IMR-90 (cell line): ENCODE data around the gene PTPRK. TPM values are rescaled to one million over a fixed set of nuclear protein-coding genes. Genes with fewer than 3 reads are reported as not detected.

ENCODE experiments used
- ATAC-seq: fragments of 200-7000 bp; cut with Tn5 transposase; 2 replicates; pipeline ENCODE4 v1.9.1; 2020; ENCODE audit warnings: low read depth, mild to moderate bottlenecking, moderate library complexity
- BruUV-seq: library from RNA; stranded (reverse); fragments of 400-500 nt; replicated peaks from 2 replicates; lab custom pipeline; 2021; lab: Mats Ljungman, UMichigan
- CTCF ChIA-PET: fragments of 300-600 bp; formaldehyde crosslinking; extraction: SDS; loops from one replicate; lab custom pipeline; 2021; ENCODE audit warnings: antibody characterized with exemption; lab: Yijun Ruan, JAX
- POLR2A ChIA-PET: fragments of 300-600 bp; sonication (Branson Sonifier 250); formaldehyde crosslinking; loops from one replicate; lab custom pipeline; 2022; ENCODE audit warnings: antibody characterized with exemption; ENCODE audit not compliant: unreplicated experiment; lab: Charles Lee
- DNase-seq: peaks from one replicate; pipeline ENCODE4 v3.0.0; 2013
- H2AFZ ChIP-seq: replicated peaks from 2 replicates; pipeline ENCODE3; 2013; ENCODE audit warnings: low read length, mild to moderate bottlenecking; ENCODE audit not compliant: poor library complexity
- H2AK5ac ChIP-seq: 2 replicates; pipeline ENCODE4 v1.6.1; 2013; ENCODE audit warnings: low read depth, low read length, inconsistent platforms
- H2AK9ac ChIP-seq: replicated peaks from 2 replicates; pipeline ENCODE3; 2013; ENCODE audit warnings: mild to moderate bottlenecking, low read depth, low read length, moderate library complexity; ENCODE audit not compliant: poor library complexity
- H2BK120ac ChIP-seq: 2 replicates; pipeline ENCODE4 v1.6.1; 2013; ENCODE audit warnings: low read depth, low read length, inconsistent platforms
- H2BK15ac ChIP-seq: 3 replicates; pipeline ENCODE4 v1.6.1; 2013; ENCODE audit warnings: low read depth, low read length, inconsistent platforms
- H2BK20ac ChIP-seq: 2 replicates; pipeline ENCODE4 v1.6.1; 2013; ENCODE audit warnings: low read depth, mild to moderate bottlenecking, inconsistent platforms, low read length, moderate library complexity
- H2BK5ac ChIP-seq: 2 replicates; pipeline ENCODE4 v1.6.1; 2013; ENCODE audit warnings: mild to moderate bottlenecking, low read depth, low read length, inconsistent platforms; ENCODE audit not compliant: poor library complexity, severe bottlenecking
- H3K14ac ChIP-seq: replicated peaks from 2 replicates; pipeline ENCODE4 v1.6.1; 2013; ENCODE audit warnings: low read depth, low read length, inconsistent platforms
- H3K18ac ChIP-seq: 2 replicates; pipeline ENCODE4 v1.6.1; 2013; ENCODE audit warnings: low read depth, low read length, control low read depth
- H3K23ac ChIP-seq: 2 replicates; pipeline ENCODE4 v1.6.1; 2013; ENCODE audit warnings: low read depth, low read length, inconsistent platforms
- H3K27ac ChIP-seq: 2 replicates; pipeline ENCODE4 v1.5.1; 2013; ENCODE audit warnings: mild to moderate bottlenecking, control low read depth, low read length; ENCODE audit not compliant: insufficient read depth
- H3K27me3 ChIP-seq: 2 replicates; pipeline ENCODE4 v1.6.1; 2013; ENCODE audit warnings: low read length; ENCODE audit not compliant: control insufficient read depth, insufficient read depth
- H3K36me3 ChIP-seq: 2 replicates; pipeline ENCODE4 v1.6.1; 2013; ENCODE audit warnings: low read length, mixed read lengths; ENCODE audit not compliant: control insufficient read depth, insufficient read depth
- H3K4ac ChIP-seq: 2 replicates; pipeline ENCODE4 v1.6.1; 2013; ENCODE audit warnings: low read depth, low read length, inconsistent platforms
- H3K4me1 ChIP-seq: 2 replicates; pipeline ENCODE4 v1.6.1; 2013; ENCODE audit warnings: low read length, mixed read lengths; ENCODE audit not compliant: control insufficient read depth, insufficient read depth
- H3K4me2 ChIP-seq: 2 replicates; pipeline ENCODE4 v1.6.1; 2013; ENCODE audit warnings: low read depth, mild to moderate bottlenecking, control low read depth, low read length, moderate library complexity
- H3K4me3 ChIP-seq: 2 replicates; pipeline ENCODE4 v1.5.1; 2013; ENCODE audit warnings: low read depth, mild to moderate bottlenecking, control low read depth, low read length, moderate library complexity; ENCODE audit not compliant: insufficient read depth
- H3K56ac ChIP-seq: 2 replicates; pipeline ENCODE4 v1.6.1; 2013; ENCODE audit warnings: low read length, inconsistent platforms; ENCODE audit not compliant: insufficient read depth; ENCODE audit errors: extremely low read depth
- H3K79me1 ChIP-seq, 2 experiments: 2 replicates each; pipeline ENCODE4 v1.6.1; 2013; ENCODE audit warnings: low read length in 2 of 2, inconsistent platforms in 1 of 2, low read depth in 1 of 2
- H3K9ac ChIP-seq: 2 replicates; pipeline ENCODE4 v1.6.1; 2013; ENCODE audit warnings: low read depth, low read length, control low read depth
- H3K9me1 ChIP-seq: 2 replicates; pipeline ENCODE4 v1.6.1; 2013; ENCODE audit warnings: low read length, inconsistent platforms; ENCODE audit not compliant: insufficient read depth
- H3K9me3 ChIP-seq: 2 replicates; pipeline ENCODE4 v1.6.1; 2013; ENCODE audit warnings: low read length; ENCODE audit not compliant: control insufficient read depth, insufficient read depth
- H4K20me1 ChIP-seq: 2 replicates; pipeline ENCODE4 v1.6.1; 2013; ENCODE audit warnings: low read length, inconsistent platforms; ENCODE audit not compliant: insufficient read depth
- H4K5ac ChIP-seq: 2 replicates; pipeline ENCODE4 v1.6.1; 2013; ENCODE audit warnings: mild to moderate bottlenecking, low read depth, low read length, control low read depth
- H4K8ac ChIP-seq, 2 experiments: 2 replicates each; pipeline ENCODE4 v1.6.1; 2013; ENCODE audit warnings: low read depth in 2 of 2, low read length in 2 of 2, control low read depth in 1 of 2, inconsistent platforms in 1 of 2
- H4K91ac ChIP-seq: 2 replicates; pipeline ENCODE4 v1.6.1; 2013; ENCODE audit warnings: low read depth, low read length, inconsistent platforms; ENCODE audit not compliant: insufficient read depth
- BHLHE40 ChIP-seq: fragments of 150-350 bp; IDR thresholded peaks from 2 replicates; pipeline ENCODE4 v1.6.1; 2016; ENCODE audit warnings: mild to moderate bottlenecking, low read depth, low read length
- CEBPB ChIP-seq: IDR thresholded peaks from 2 replicates; pipeline ENCODE4 v1.6.1; 2012; ENCODE audit warnings: low read depth, low read length, improper control_type of control experiment
- CHD1 ChIP-seq: IDR thresholded peaks from 2 replicates; pipeline ENCODE4 v1.6.1; 2012; ENCODE audit warnings: low read depth, low read length, improper control_type of control experiment
- FOS ChIP-seq: fragments of 150-350 bp; IDR thresholded peaks from 2 replicates; pipeline ENCODE4 v1.6.1; 2016; ENCODE audit warnings: low read depth, low read length
- MAZ ChIP-seq: IDR thresholded peaks from 2 replicates; pipeline ENCODE4 v1.6.1; 2012; ENCODE audit warnings: low read depth, mild to moderate bottlenecking, low read length, improper control_type of control experiment, moderate library complexity, borderline replicate concordance
- MXI1 ChIP-seq: IDR thresholded peaks from 2 replicates; pipeline ENCODE4 v1.6.1; 2012; ENCODE audit warnings: low read depth, mild to moderate bottlenecking, low read length, moderate library complexity, borderline replicate concordance
- NFE2L2 ChIP-seq: fragments of 150-350 bp; IDR thresholded peaks from 2 replicates; pipeline ENCODE4 v1.6.1; 2016; ENCODE audit warnings: low read depth, mild to moderate bottlenecking, low read length
- POLR2A ChIP-seq: IDR thresholded peaks from 2 replicates; pipeline ENCODE4 v1.6.1; 2012; ENCODE audit warnings: mild to moderate bottlenecking, low read depth, low read length
- RAD21 ChIP-seq: IDR thresholded peaks from 2 replicates; pipeline ENCODE4 v1.6.1; 2012; ENCODE audit warnings: low read length, improper control_type of control experiment
- RCOR1 ChIP-seq: IDR thresholded peaks from 2 replicates; pipeline ENCODE4 v1.6.1; 2012; ENCODE audit warnings: mild to moderate bottlenecking, low read length, improper control_type of control experiment; ENCODE audit not compliant: insufficient replicate concordance
- RFX5 ChIP-seq: IDR thresholded peaks from 2 replicates; pipeline ENCODE4 v1.8.0; 2012; ENCODE audit warnings: low read depth, mild to moderate bottlenecking, low read length, moderate library complexity
- SMC3 ChIP-seq: fragments of 150-350 bp; IDR thresholded peaks from 2 replicates; pipeline ENCODE4 v1.6.1; 2016; ENCODE audit warnings: low read depth, mild to moderate bottlenecking, antibody characterized with exemption, low read length, moderate library complexity
- WGBS, 2 experiments: methylation state at CpG; one replicate each; pipeline versions ENCODE4 v1.1.5 to v1.1.7; 2013; ENCODE audit warnings: missing lambda C conversion rate in 2 of 2; ENCODE audit not compliant: insufficient read length in 1 of 2; ENCODE audit errors: extremely low coverage in 2 of 2; 5-methylcytosine and 5-hydroxymethylcytosine counted together
- dilution Hi-C: fragments of 300-500 bp; cut with HindIII; formaldehyde crosslinking; loops from one replicate; pipeline ENCODE4 v1.14.3; 2018; ENCODE audit warnings: low sequenced_read_pairs; ENCODE audit not compliant: unreplicated experiment
- in situ Hi-C: fragments of 300-500 bp; cut with MboI; formaldehyde crosslinking; loops from 3 replicates; pipeline ENCODE4 v1.14.3; 2019; ENCODE audit warnings: low sequenced_read_pairs, inconsistent platforms, mixed read lengths
- intact Hi-C: fragments of 100-400 bp; cut with micrococcal nuclease; formaldehyde crosslinking; loops from 2 replicates; pipeline ENCODE4 v1.10.0; 2022
- polyA plus RNA-seq, 3 experiments: library from polyadenylated mRNA; depleted of rRNA; stranded (reverse); fragments of >200 nt; gene quantifications; 2 replicates each; pipeline ENCODE4 v1.2.3, GENCODE V29; 2012; ENCODE audit warnings: low replicate concordance in 1 of 3
- total RNA-seq: library from RNA; depleted of rRNA; stranded (reverse); fragments of >200 nt; gene quantifications from 2 replicates; pipeline ENCODE4 v1.2.3, GENCODE V29; 2012
- TF ChIP-seq, protein P1 (sequence below): conservative IDR thresholded peaks from 2 replicates; pipeline ENCODE4 v1.5.1; 2012; ENCODE audit warnings: mild to moderate bottlenecking, low read depth, low read length, improper control_type of control experiment
- TF ChIP-seq, protein P2 (sequence below): fragments of 150-350 bp; IDR thresholded peaks from 2 replicates; pipeline ENCODE4 v1.6.1; 2016; ENCODE audit warnings: low read depth, mild to moderate bottlenecking, low read length, moderate library complexity, borderline replicate concordance

Gene PTPRK
- total and polyA plus RNA-seq, 2 of the 4 experiments (the other 2 are of a cell fraction) = 18.0 to 80.8 TPM

DNA sequence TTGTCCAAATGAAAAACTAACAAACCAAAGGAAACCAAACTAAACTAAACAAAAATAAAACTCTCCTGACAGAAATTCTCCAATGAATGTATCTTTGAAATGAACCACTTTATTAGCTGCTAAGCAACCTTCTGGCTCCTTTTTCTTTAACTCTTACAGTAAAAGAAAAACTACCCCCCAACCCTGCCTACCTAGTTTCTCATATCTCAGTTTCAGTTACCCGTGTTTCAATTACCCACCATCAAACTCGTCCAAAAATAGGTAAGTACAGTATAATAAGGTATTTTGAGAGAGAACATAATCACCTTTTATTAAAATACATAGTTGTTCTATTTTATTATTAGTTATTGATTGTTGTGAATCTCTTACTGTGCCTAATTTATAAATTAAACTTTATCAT, 442.1 kb downstream of the PTPRK start:
- Histone ChIP-seq H3K56ac (no peak overlapping the region), H3K79me1 (peaks cover 0 to 3% of the 10 kb centered on the region in 2 experiments; a peak in 1 of 4 replicates), H2AK5ac (no peak overlapping the region), H3K27ac (no peak overlapping the region), H3K14ac (no peak overlapping the region), H2AK9ac (no peak overlapping the region), H2BK5ac (no peak overlapping the region), H2AFZ (no peak overlapping the region), H4K8ac (no peak overlapping the region), H4K91ac (no peak overlapping the region), H4K20me1 (no peaks in the 10 kb centered on the region), H3K4me3 (no peak overlapping the region), H3K4me2 (no peak overlapping the region), H3K27me3 (no peaks in the 10 kb centered on the region), H4K5ac (no peak overlapping the region), H2BK20ac (no peak overlapping the region), H3K23ac (no peak overlapping the region), H3K9me3 (no peaks in the 10 kb centered on the region), H3K4ac (no peak overlapping the region), H3K36me3 (peaks cover 7% of the 10 kb centered on the region), H3K9me1 (peaks cover 6% of the 10 kb centered on the region), H2BK120ac (no peak overlapping the region), H3K4me1 (no peaks in the 10 kb centered on the region), H2BK15ac (no peak overlapping the region), H3K9ac (no peak overlapping the region), H3K18ac (no peak overlapping the region)
- no peak for ATAC-seq
- ChIA-PET POLR2A (no interaction called here), CTCF (interaction anchor here (1.2 kb wide), 1 partner anchor 18 kb away, joined by 3 read pairs; no protein-coding TSS in a partner anchor)
- BruUV-seq = no TSS peak
- intact Hi-C loops (loop anchor here (10.0 kb wide), 1 partner anchor 437 kb away; no protein-coding TSS in a partner anchor), dilution Hi-C loops (no loop called here), in situ Hi-C loops (no loop called here)
- DNase-seq = no peak
- TF ChIP-seq, protein P1, sequence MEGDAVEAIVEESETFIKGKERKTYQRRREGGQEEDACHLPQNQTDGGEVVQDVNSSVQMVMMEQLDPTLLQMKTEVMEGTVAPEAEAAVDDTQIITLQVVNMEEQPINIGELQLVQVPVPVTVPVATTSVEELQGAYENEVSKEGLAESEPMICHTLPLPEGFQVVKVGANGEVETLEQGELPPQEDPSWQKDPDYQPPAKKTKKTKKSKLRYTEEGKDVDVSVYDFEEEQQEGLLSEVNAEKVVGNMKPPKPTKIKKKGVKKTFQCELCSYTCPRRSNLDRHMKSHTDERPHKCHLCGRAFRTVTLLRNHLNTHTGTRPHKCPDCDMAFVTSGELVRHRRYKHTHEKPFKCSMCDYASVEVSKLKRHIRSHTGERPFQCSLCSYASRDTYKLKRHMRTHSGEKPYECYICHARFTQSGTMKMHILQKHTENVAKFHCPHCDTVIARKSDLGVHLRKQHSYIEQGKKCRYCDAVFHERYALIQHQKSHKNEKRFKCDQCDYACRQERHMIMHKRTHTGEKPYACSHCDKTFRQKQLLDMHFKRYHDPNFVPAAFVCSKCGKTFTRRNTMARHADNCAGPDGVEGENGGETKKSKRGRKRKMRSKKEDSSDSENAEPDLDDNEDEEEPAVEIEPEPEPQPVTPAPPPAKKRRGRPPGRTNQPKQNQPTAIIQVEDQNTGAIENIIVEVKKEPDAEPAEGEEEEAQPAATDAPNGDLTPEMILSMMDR = no peak
- TF ChIP-seq MAZ = no peak
- TF ChIP-seq POLR2A = no peak
- TF ChIP-seq SMC3 = no peak
- no peak for TF ChIP-seq CEBPB
- no peak for TF ChIP-seq CHD1
- no peak for TF ChIP-seq MXI1
- TF ChIP-seq FOS = no peak
- no peak for TF ChIP-seq RFX5
- no peak for TF ChIP-seq RCOR1
- no peak for TF ChIP-seq NFE2L2
- TF ChIP-seq, protein P2, sequence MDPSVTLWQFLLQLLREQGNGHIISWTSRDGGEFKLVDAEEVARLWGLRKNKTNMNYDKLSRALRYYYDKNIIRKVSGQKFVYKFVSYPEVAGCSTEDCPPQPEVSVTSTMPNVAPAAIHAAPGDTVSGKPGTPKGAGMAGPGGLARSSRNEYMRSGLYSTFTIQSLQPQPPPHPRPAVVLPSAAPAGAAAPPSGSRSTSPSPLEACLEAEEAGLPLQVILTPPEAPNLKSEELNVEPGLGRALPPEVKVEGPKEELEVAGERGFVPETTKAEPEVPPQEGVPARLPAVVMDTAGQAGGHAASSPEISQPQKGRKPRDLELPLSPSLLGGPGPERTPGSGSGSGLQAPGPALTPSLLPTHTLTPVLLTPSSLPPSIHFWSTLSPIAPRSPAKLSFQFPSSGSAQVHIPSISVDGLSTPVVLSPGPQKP = no peak
- TF ChIP-seq RAD21 = no peak
- no peak for TF ChIP-seq BHLHE40
- WGBS, 2 experiments = no CpG with 5 or more reads among the region's 2 CpGs
